ENCODE measurements around the gene PGM2.

GRCh38 chr4:37909332-37910090 is 83.0 kb downstream of the PGM2 start:
- TF ChIP-seq POLR2AphosphoS5 (IDR thresholded peaks at IDR 0.05; ENCODE audit: low read depth, low read length) = no peak
- TF ChIP-seq SIN3A (IDR thresholded peaks at IDR 0.05; ENCODE audit: borderline replicate concordance, insufficient read depth, low read length) = no peak
- TF ChIP-seq REST (IDR thresholded peaks at IDR 0.05; ENCODE audit: insufficient read depth in 1 of 2, low read depth in 2 of 2, low read length in 2 of 2) = no peak
- no peak for TF ChIP-seq TAF1 (IDR thresholded peaks at IDR 0.05; ENCODE audit: borderline replicate concordance, insufficient read depth, low read length)
- TF ChIP-seq FOXP2 (optimal IDR thresholded peaks at IDR 0.05; ENCODE audit: borderline replicate concordance, extremely low read depth, extremely low read length, insufficient read depth) = no peak

All from PFSK-1 (cell line).